HCT116 (cell line): Measurements from ENCODE around the gene MAPK6.

Experiments
- JUND ChIP-seq: IDR thresholded peaks from 2 replicates; pipeline ENCODE4 v1.6.1; 2012
- POLR2A ChIP-seq: IDR thresholded peaks from 2 replicates; pipeline ENCODE4 v1.7.0; 2011; ENCODE audit warnings: borderline replicate concordance; ENCODE audit not compliant: insufficient read depth, insufficient read length; ENCODE audit errors: extremely low read depth

- TF ChIP-seq JUND (no peak), POLR2A (no peak)
These were observed 6.8 kb upstream of the MAPK6 start for GRCh38 chr15:52012210-52012609.
